ENCODE results near the gene TMED7. TPM values are rescaled to one million over a fixed set of nuclear protein-coding genes. Genes with fewer than 3 reads are reported as not detected.

TMED7 gene
- total RNA-seq, 1 donor from 2014 or later = 89.9 TPM

DNA sequence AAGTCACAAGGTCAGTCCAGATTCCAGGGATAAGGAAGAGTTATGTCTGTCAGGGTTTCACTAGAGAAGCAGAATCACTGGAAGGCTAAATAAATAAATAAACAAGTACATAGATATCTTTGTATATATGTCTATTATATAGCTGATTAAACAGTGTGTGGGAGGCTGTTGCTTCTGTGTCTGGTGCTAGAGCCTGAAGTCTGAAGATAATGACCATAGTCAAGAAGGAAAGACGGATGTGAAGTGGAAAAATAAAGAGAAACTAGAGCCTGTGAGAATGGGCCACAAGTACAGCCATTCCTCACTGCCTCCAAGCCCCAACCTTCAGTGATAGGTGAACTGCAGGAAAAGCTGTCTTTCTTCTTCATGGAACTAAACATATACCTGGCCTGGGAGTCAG is 4.1 kb upstream of the TMED7 start:
- Mint-ChIP-seq H3K4me1 (ENCODE audit: unreplicated experiment) (no peaks in the 10 kb centered on the region), H3K27ac (ENCODE audit: unreplicated experiment) (no peak overlapping the region), H3K9me3 (ENCODE audit: unreplicated experiment) (no peaks in the 10 kb centered on the region), H3K36me3 (ENCODE audit: low read depth, unreplicated experiment) (no peaks in the 10 kb centered on the region), H3K4me3 (ENCODE audit: unreplicated experiment) (no peak overlapping the region), H3K27me3 (ENCODE audit: unreplicated experiment) (no peaks in the 10 kb centered on the region)
- DNase-seq (ENCODE audit: low spot score) = no peak
- TF ChIP-seq CTCF (IDR thresholded peaks at IDR 0.05; ENCODE audit: unreplicated experiment) = no peak

GRCh38 chr5:115627295-115627865 is 1.5 kb upstream of the TMED7 start:
- Mint-ChIP-seq H3K36me3 (ENCODE audit: low read depth, unreplicated experiment) (no peaks in the 10 kb centered on the region), H3K4me1 (ENCODE audit: unreplicated experiment) (peaks cover 8% of the 10 kb centered on the region), H3K4me3 (ENCODE audit: unreplicated experiment) (no peak overlapping the region), H3K27me3 (ENCODE audit: unreplicated experiment) (no peaks in the 10 kb centered on the region), H3K27ac (ENCODE audit: unreplicated experiment) (no peak overlapping the region), H3K9me3 (ENCODE audit: unreplicated experiment) (no peaks in the 10 kb centered on the region)
- DNase-seq (ENCODE audit: low spot score) = no peak
- no peak for TF ChIP-seq CTCF (IDR thresholded peaks at IDR 0.05; ENCODE audit: unreplicated experiment)

DNA sequence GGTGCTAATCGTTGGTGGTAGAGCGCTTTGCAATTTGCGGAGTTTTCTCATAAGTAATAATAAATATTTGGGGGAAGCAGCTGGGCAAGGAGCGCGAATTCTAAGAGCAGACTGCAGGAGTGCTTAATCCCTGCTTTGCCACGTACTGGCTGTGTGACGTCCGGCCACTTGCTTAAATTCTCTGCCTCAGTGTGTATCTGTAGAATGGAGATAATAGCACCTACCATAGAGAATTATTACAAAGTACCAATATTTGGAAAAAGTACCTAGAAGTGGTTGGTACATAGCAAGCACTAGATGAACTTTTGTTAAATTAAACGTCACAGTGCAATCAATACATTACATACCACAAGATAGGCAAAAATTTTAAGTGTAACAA is 598 bp upstream of the TMED7 start:
- no peaks in the 10 kb centered on the region for H3K36me3 Mint-ChIP-seq (ENCODE audit: low read depth, unreplicated experiment)
- H3K9me3 Mint-ChIP-seq (ENCODE audit: unreplicated experiment) = no peaks in the 10 kb centered on the region
- peak overlapping the region; percentile 94 for H3K27ac Mint-ChIP-seq (ENCODE audit: unreplicated experiment)
- H3K4me1 Mint-ChIP-seq (ENCODE audit: unreplicated experiment) = peaks cover 14% of the 10 kb centered on the region
- TF ChIP-seq CTCF (IDR thresholded peaks at IDR 0.05; ENCODE audit: unreplicated experiment) = no peak
- no peaks in the 10 kb centered on the region for H3K27me3 Mint-ChIP-seq (ENCODE audit: unreplicated experiment)
- peak overlapping the region; percentile 95 for H3K4me3 Mint-ChIP-seq (ENCODE audit: unreplicated experiment)
- no peak for DNase-seq (ENCODE audit: low spot score)

GRCh38 chr5:115624994-115625393 is 842 bp downstream of the TMED7 start:
- no peaks in the 10 kb centered on the region for H3K27me3 Mint-ChIP-seq (ENCODE audit: unreplicated experiment)
- DNase-seq (ENCODE audit: low spot score) = no peak
- no peaks in the 10 kb centered on the region for H3K36me3 Mint-ChIP-seq (ENCODE audit: low read depth, unreplicated experiment)
- no peaks in the 10 kb centered on the region for H3K9me3 Mint-ChIP-seq (ENCODE audit: unreplicated experiment)
- H3K4me3 Mint-ChIP-seq (ENCODE audit: unreplicated experiment) = no peak overlapping the region
- TF ChIP-seq CTCF (IDR thresholded peaks at IDR 0.05; ENCODE audit: unreplicated experiment) = no peak
- H3K4me1 Mint-ChIP-seq (ENCODE audit: unreplicated experiment) = peaks cover 17% of the 10 kb centered on the region
- H3K27ac Mint-ChIP-seq (ENCODE audit: unreplicated experiment) = no peak overlapping the region

- Mint-ChIP-seq H3K36me3 (ENCODE audit: low read depth, unreplicated experiment) (peaks cover 3% of the 10 kb centered on the region), H3K9me3 (ENCODE audit: unreplicated experiment) (no peaks in the 10 kb centered on the region), H3K27me3 (ENCODE audit: unreplicated experiment) (no peaks in the 10 kb centered on the region), H3K27ac (ENCODE audit: unreplicated experiment) (no peak overlapping the region), H3K4me3 (ENCODE audit: unreplicated experiment) (no peak overlapping the region), H3K4me1 (ENCODE audit: unreplicated experiment) (peaks cover 17% of the 10 kb centered on the region)
- TF ChIP-seq CTCF (IDR thresholded peaks at IDR 0.05; ENCODE audit: unreplicated experiment) = no peak
- DNase-seq (ENCODE audit: low spot score) = no peak
Measured at GRCh38 chr5:115623658-115624057, 2.2 kb downstream of the TMED7 start.
